DMS53 treated with DMSO at 0.1 percent for 48 hours (cell line): ENCODE results near the gene FUZ.

Experiments used
- DNase-seq: peaks from one replicate; lab custom pipeline; 2025; ENCODE audit not compliant: unreplicated experiment; lab: John Stamatoyannopoulos, UW

The FUZ gene

DNA sequence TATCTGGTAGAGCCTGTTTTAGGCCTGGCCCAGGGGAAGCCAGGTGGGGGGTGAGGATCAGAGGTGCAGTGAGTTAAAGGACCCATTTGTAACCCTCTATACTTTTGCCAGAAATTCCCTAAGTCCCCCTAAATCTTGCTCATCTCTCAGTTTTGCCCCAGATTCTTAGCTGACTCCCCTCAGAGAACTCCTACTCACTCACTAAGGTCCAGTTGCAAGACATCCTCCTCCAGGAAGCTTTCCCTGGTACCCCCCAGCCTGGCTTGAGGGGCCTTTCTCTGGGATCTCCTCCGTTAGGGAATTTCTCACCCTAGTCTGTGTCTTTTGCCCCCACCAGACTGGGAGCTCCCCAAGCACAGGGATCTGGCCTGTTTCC, 51.9 kb downstream of the FUZ start:
- no peak for DNase-seq

DNA sequence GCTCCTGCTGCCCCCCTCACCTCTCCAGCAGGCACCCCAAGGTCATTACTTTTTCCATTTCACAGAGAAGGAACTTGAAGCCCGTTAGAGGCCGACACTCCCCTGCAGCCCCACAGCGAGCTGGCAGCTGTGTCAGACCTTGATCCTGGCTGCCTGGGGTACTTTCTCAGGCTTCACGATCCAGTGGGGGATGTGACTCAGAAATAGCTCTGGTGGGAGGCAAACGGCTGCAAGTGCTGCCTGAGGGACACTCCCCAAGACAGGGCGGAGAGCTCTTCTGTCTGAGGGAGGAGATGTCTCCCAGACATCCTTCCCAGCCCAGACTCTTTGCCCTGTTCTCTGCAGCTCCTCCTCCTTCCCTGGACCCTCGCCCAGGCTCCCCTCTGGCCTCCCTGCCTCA, 54.8 kb downstream of the FUZ start:
- DNase-seq = no peak
